HEK293T (cell line): ENCODE data around the gene STIM1.

Experiments
- BHLHE40 ChIP-seq: fragments of 450-650 bp; IDR thresholded peaks from 2 replicates; pipeline ENCODE4 v1.6.1; 2016; ENCODE audit warnings: mild to moderate bottlenecking, moderate library complexity, borderline replicate concordance
- ELF4 ChIP-seq: fragments of 450-650 bp; IDR thresholded peaks from 2 replicates; pipeline ENCODE4 v1.6.1; 2017; ENCODE audit warnings: antibody characterized with exemption
- FOXA1 ChIP-seq: fragments of 450-650 bp; IDR thresholded peaks from 2 replicates; pipeline ENCODE4 v1.6.1; 2016; ENCODE audit warnings: mild to moderate bottlenecking
- FOXM1 ChIP-seq: fragments of 450-650 bp; IDR thresholded peaks from 2 replicates; pipeline ENCODE4 v1.6.1; 2017; ENCODE audit warnings: mild to moderate bottlenecking, borderline replicate concordance
- HDGF ChIP-seq: fragments of 450-650 bp; IDR thresholded peaks from 2 replicates; pipeline ENCODE4 v1.6.1; 2017; ENCODE audit warnings: antibody characterized with exemption, borderline replicate concordance
- L3MBTL2 ChIP-seq: fragments of 450-650 bp; conservative IDR thresholded peaks from 2 replicates; pipeline ENCODE4 v1.6.1; 2016; ENCODE audit warnings: mild to moderate bottlenecking
- SP1 ChIP-seq: fragments of 450-650 bp; IDR thresholded peaks from 2 replicates; pipeline ENCODE4 v1.6.1; 2017

DNA sequence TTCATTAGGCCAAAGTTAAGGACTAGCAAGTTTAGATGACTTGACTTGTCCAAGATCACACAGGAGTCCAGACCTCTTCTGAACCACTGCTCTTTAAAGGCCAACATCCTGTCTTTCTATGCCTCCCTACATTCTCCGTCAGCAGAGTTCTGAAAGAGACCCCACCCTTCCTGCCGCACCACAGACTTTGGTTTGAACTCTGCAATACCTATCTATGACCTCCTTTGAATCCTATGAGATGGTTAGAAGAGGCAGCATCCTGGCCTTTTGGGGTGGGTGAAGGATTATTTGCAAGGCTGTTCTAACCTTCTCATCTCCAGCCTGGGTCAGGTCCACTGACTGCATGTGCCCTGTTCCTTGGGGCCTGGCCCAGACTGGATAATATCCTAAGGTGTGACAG, 234.8 kb downstream of the STIM1 start:
- no peak for TF ChIP-seq L3MBTL2
- TF ChIP-seq FOXA1 = no peak
- no peak for TF ChIP-seq SP1
- no peak for TF ChIP-seq FOXM1
- TF ChIP-seq HDGF = no peak
- TF ChIP-seq ELF4 = no peak
- TF ChIP-seq BHLHE40 = no peak
